Body of pancreas (tissue), 4 donors: Measurements from ENCODE around the gene FMO5. TPM values are rescaled to one million over a fixed set of nuclear protein-coding genes. Genes with fewer than 3 reads are reported as not detected.

Experiments used
- ATAC-seq: fragments of 150-250 bp; one replicate; pipeline ENCODE4 v1.9.1; 2016
- DNase-seq, 4 donors: peaks; one replicate each; pipeline ENCODE4 v3.0.0-alpha.2; 2019
- H3K27ac ChIP-seq, 4 donors: fragments of 200-600 bp; sonication (generic); 1 replicate in 3 of 4; 2 replicates in 1 of 4; pipeline versions ENCODE4 v1.5.1 to v1.6.1; 2016 to 2019; ENCODE audit warnings: mild to moderate bottlenecking in 1 of 4, mixed read lengths in 1 of 4, moderate library complexity in 1 of 4
- H3K27me3 ChIP-seq, 2 donors: fragments of 200-600 bp; sonication (generic); one replicate each; pipeline ENCODE4 v1.6.0; 2016; ENCODE audit warnings: mild to moderate bottlenecking in 1 of 2
- H3K36me3 ChIP-seq, 2 donors: fragments of 200-600 bp; sonication (generic); replicated peaks in 1 of 2; 2 replicates each; pipeline ENCODE4 v1.5.1; 2016; ENCODE audit warnings: low read depth in 2 of 2; ENCODE audit not compliant: insufficient read depth in 1 of 2
- H3K4me1 ChIP-seq: fragments of 200-600 bp; sonication (generic); one replicate; pipeline ENCODE4 v1.6.0; 2016
- H3K4me3 ChIP-seq, 2 donors: fragments of 200-600 bp; sonication (generic); 1 replicate in 1 of 2; 2 replicates in 1 of 2; pipeline ENCODE4 v1.5.1; 2016 to 2019
- H3K9me3 ChIP-seq, 3 donors: fragments of 200-600 bp; sonication (generic); 1 replicate in 2 of 3; 2 replicates in 1 of 3; pipeline ENCODE4 v1.5.1; 2016
- POLR2A ChIP-seq, 3 donors: fragments of 450-650 bp; IDR thresholded peaks; one replicate each; pipeline ENCODE4 v1.6.1; 2016; ENCODE audit warnings: antibody characterized with exemption in 3 of 3, mild to moderate bottlenecking in 2 of 3
- WGBS, 2 donors: methylation state at CpG; one replicate each; pipeline ENCODE4 v1.1.5; 2017; 5-methylcytosine and 5-hydroxymethylcytosine counted together
- intact Hi-C: fragments of 100-400 bp; cut with DNase I; formaldehyde crosslinking; loops from one replicate; pipeline ENCODE4 v1.15.1; 2023
- total RNA-seq, 2 donors: library from RNA; depleted of rRNA; stranded (reverse); fragments of >200 nt; gene quantifications; one replicate each; pipeline ENCODE4 v1.1.0, GENCODE V29; 2016
- TF ChIP-seq, protein P1 (sequence below), 7 experiments: fragments of 450-650 bp in 4 of 7; fragments of 200-600 bp in 3 of 7; sonication (generic) in 3 of 7; IDR thresholded peaks; one replicate each; pipeline ENCODE4 v1.5.1; 2016 to 2019; ENCODE audit warnings: antibody characterized with exemption in 7 of 7

The FMO5 gene
- total RNA-seq, 2 donors from 2014 or later: 30.6 to 68.6 TPM

DNA sequence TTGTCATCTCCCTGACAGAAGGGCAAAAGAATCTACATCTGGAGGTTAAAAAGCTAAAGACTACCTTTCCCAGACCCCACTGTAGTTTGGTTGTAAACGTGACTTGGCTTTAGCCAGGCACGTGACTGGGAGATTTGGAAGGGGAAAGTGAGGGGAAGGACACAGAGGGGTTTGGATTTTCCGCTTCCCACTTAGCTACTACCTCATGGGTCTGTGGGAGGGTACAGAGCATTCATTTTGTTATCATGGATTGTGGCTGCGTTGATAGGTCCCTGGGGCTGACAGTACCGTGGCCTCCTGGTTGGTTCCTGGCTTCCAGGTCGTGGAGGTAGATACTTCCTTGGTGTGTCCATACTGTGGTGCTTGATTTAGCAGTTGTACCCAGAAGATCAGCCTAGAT is 20.0 kb upstream of the FMO5 start:
- Histone ChIP-seq H3K27ac (no peak overlapping the region), H3K4me1 (peaks cover 28% of the 10 kb centered on the region), H3K4me3 (no peak overlapping the region), H3K9me3 (no peaks in the 10 kb centered on the region), H3K27me3 (no peaks in the 10 kb centered on the region), H3K36me3 (no peaks in the 10 kb centered on the region)
- no peak for TF ChIP-seq POLR2A (IDR thresholded peaks at IDR 0.05)
- TF ChIP-seq, protein P1, sequence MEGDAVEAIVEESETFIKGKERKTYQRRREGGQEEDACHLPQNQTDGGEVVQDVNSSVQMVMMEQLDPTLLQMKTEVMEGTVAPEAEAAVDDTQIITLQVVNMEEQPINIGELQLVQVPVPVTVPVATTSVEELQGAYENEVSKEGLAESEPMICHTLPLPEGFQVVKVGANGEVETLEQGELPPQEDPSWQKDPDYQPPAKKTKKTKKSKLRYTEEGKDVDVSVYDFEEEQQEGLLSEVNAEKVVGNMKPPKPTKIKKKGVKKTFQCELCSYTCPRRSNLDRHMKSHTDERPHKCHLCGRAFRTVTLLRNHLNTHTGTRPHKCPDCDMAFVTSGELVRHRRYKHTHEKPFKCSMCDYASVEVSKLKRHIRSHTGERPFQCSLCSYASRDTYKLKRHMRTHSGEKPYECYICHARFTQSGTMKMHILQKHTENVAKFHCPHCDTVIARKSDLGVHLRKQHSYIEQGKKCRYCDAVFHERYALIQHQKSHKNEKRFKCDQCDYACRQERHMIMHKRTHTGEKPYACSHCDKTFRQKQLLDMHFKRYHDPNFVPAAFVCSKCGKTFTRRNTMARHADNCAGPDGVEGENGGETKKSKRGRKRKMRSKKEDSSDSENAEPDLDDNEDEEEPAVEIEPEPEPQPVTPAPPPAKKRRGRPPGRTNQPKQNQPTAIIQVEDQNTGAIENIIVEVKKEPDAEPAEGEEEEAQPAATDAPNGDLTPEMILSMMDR (IDR thresholded peaks at IDR 0.05): no peak
- WGBS, 2 donors: 92% methylated on average over 6 of the region's 6 CpGs
- intact Hi-C loops: loop anchor here (10.0 kb wide), 1 partner anchor 70 kb away; the partner anchor contains the start of gene PRKAB2
- DNase-seq (no peak), ATAC-seq (no peak)

- H3K4me1 ChIP-seq: peaks cover 41% of the 10 kb centered on the region
- H3K4me3 ChIP-seq: peak overlapping the region; percentile 64 to 65
- peak overlapping the region in 2 of 4 donors; percentile 73 to 85 for H3K27ac ChIP-seq
- no peaks in the 10 kb centered on the region for H3K36me3 ChIP-seq
- WGBS, 2 donors: 4 to 6% methylated on average over 4 of the region's 4 CpGs
- H3K27me3 ChIP-seq: no peaks in the 10 kb centered on the region
- no peak for TF ChIP-seq POLR2A (IDR thresholded peaks at IDR 0.05)
- TF ChIP-seq, protein P1 (IDR thresholded peaks at IDR 0.05): no peak
- DNase-seq: no peak
- H3K9me3 ChIP-seq: no peaks in the 10 kb centered on the region
- intact Hi-C loops: loop anchor here (10.0 kb wide), 1 partner anchor 69 kb away; the partner anchor contains the start of gene PRKAB2
- ATAC-seq: no peak
Observed at GRCh38 chr1:147243841-147244240, 18.7 kb upstream of the FMO5 start.

DNA sequence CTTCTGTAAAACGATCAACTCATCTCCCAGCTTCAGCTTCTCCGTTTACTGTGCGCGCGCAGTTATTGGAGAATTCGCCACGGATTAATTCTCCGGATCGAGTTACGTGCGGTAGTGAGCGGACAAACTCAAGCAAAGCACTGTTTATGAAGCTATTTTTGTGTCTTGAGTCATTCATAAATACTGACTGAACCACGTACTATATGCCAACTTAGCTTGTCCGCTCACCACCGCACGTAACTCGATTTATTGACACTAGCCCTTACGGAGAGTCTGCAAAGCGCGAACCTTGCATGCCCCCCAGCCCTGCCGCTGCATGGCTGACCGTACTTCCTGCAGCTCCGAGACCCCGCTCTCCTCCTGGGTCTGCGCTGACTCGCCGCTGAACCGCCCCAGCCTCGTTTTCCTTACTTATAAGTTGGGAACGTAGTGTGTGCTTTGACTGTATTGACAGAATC is 18.1 kb upstream of the FMO5 start:
- Histone ChIP-seq H3K36me3 (no peaks in the 10 kb centered on the region), H3K4me3 (peak overlapping the region; percentile 64 to 65), H3K27ac (peak overlapping the region; percentile 69 to 91 (median 79)), H3K4me1 (peaks cover 47% of the 10 kb centered on the region), H3K9me3 (no peaks in the 10 kb centered on the region), H3K27me3 (no peaks in the 10 kb centered on the region)
- WGBS, 2 donors: 0% methylated on average over 23 to 30 of the region's 30 CpGs
- ATAC-seq (peak; percentile 15), DNase-seq (peak; percentile 35 to 49 (median 42))
- TF ChIP-seq, protein P1 (IDR thresholded peaks at IDR 0.05): no peak
- no peak for TF ChIP-seq POLR2A (IDR thresholded peaks at IDR 0.05)
- intact Hi-C loops: loop anchor here (10.0 kb wide), 1 partner anchor 68 kb away; the partner anchor contains the start of gene PRKAB2

DNA sequence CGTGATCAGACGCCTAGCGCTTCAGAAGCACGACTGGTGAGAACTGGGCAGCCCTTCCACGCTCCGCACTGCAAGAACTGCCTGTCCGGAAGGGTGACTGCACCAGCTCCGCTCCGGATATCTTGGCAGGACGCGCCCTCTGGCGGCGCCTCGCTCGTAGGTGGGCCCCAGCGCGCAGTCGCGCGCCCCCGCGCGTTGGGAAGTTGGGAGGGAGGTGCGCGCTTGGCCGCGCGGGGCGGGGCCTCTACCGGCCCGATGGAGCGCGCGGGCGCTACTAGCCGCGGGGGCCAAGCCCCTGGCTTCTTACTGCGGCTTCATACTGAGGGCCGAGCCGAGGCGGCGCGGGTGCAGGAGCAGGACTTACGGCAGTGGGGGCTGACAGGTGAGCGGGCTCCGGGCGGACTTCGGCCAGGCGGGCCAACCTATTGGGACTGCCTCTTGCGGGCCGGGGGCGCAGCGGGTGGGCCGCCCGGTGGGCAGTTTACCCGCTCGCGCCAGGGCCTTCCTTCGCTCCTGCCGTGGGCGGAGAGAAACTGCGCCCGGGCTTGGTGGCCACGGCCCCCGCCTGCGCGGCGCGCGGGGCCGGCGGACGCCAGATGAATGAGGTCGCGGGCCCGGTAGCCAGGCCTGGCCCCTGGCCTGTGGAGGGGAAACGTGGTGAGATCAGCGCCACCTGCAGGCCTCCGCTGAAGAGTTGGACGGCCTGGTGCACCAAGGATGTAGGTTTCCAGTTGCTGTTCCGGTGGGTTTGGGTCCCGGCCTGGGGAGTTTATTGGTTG is 17.5 kb upstream of the FMO5 start, which contains the start of gene CHD1L:
Gene CHD1L, plus strand, starts transcription at position 236 of the 779 bp plus-strand sequence. Its CDS starts 20 bp downstream, at position 256.
- Histone ChIP-seq H3K36me3 (no peaks in the 10 kb centered on the region), H3K27ac (peak within 1 kb of the TSS; percentile 69 to 91 (median 79)), H3K4me3 (peak within 1 kb of the TSS; percentile 64 to 65), H3K4me1 (peaks cover 53% of the 10 kb centered on the region), H3K9me3 (no peaks in the 10 kb centered on the region), H3K27me3 (no peaks in the 10 kb centered on the region)
- DNase-seq: peak; percentile 96 to 98 (median 97)
- peak; percentile 29 to 83 (median 74) for TF ChIP-seq POLR2A (IDR thresholded peaks at IDR 0.05)
- TF ChIP-seq, protein P1 (IDR thresholded peaks at IDR 0.05): peak; percentile 79 to 100 (median 97)
- intact Hi-C loops: loop anchor here (10.0 kb wide), 1 partner anchor 68 kb away; the partner anchor contains the start of gene PRKAB2
- WGBS, 2 donors: 0% methylated on average over 81 of the region's 82 CpGs; no CpG with 5 or more reads in 1 of the 2 donors
- ATAC-seq: peak; percentile 93
